PC-3 (cell line): ENCODE results near the gene CLN6. TPM values are rescaled to one million over a fixed set of nuclear protein-coding genes. Genes with fewer than 3 reads are reported as not detected.
A peak's percentile ranks its signal among the peaks of the same experiment; 100 is the strongest.

Experiments used
- ATAC-seq: fragments of 200-7000 bp; cut with Tn5 transposase; 2 replicates; pipeline ENCODE4 v1.9.1; 2020; ENCODE audit warnings: mild to moderate bottlenecking, moderate library complexity
- BruUV-seq: library from RNA; stranded (reverse); fragments of 400-500 nt; replicated peaks from 2 replicates; lab custom pipeline; 2021; lab: Mats Ljungman, UMichigan
- CTCF ChIA-PET: fragments of 300-600 bp; sonication (Branson Sonifier 250); formaldehyde crosslinking; loops from one replicate; lab custom pipeline; 2022; ENCODE audit warnings: antibody characterized with exemption; lab: Charles Lee
- POLR2A ChIA-PET: fragments of 300-600 bp; sonication (Branson Sonifier 250); formaldehyde crosslinking; loops from one replicate; lab custom pipeline; 2022; ENCODE audit warnings: antibody characterized with exemption; ENCODE audit not compliant: unreplicated experiment; lab: Charles Lee
- DNase-seq: peaks from one replicate; pipeline ENCODE4 v3.0.0-alpha.2; 2015
- H2AFZ ChIP-seq: fragments of 300-600 bp; sonication (generic); 2 replicates; pipeline ENCODE4 v1.6.0; 2016; ENCODE audit warnings: antibody characterized with exemption, low read length
- H3F3A ChIP-seq: fragments of 300-600 bp; sonication (generic); one replicate; pipeline ENCODE4 v1.6.0; 2017; ENCODE audit warnings: antibody characterized with exemption, low read length, control low read depth, mild to moderate bottlenecking; ENCODE audit not compliant: unreplicated experiment
- H3K27ac ChIP-seq: fragments of 300-600 bp; sonication (generic); 2 replicates; pipeline ENCODE4 v1.5.1; 2016; ENCODE audit warnings: mild to moderate bottlenecking, low read length
- H3K27me3 ChIP-seq: fragments of 300-600 bp; sonication (generic); 2 replicates; pipeline ENCODE4 v1.6.1; 2016; ENCODE audit warnings: low read length, mixed read lengths
- H3K36me3 ChIP-seq: fragments of 300-600 bp; sonication (generic); 2 replicates; pipeline ENCODE4 v1.6.1; 2016; ENCODE audit warnings: low read depth, mixed run types, low read length, mixed read lengths
- H3K4me1 ChIP-seq: fragments of 300-600 bp; sonication (generic); 2 replicates; pipeline ENCODE4 v1.5.1; 2016; ENCODE audit warnings: low read length; ENCODE audit not compliant: insufficient read depth
- H3K4me2 ChIP-seq: fragments of 300-600 bp; sonication (generic); 2 replicates; pipeline ENCODE4 v1.6.0; 2016; ENCODE audit warnings: low read length
- H3K4me3 ChIP-seq: fragments of 300-600 bp; sonication (generic); 2 replicates; pipeline ENCODE4 v1.5.1; 2016; ENCODE audit warnings: mild to moderate bottlenecking, low read length, mixed read lengths
- H3K79me2 ChIP-seq: fragments of 300-600 bp; sonication (generic); 2 replicates; pipeline ENCODE4 v1.6.1; 2017; ENCODE audit warnings: low read length, mixed read lengths
- H3K9ac ChIP-seq: fragments of 300-600 bp; sonication (generic); 2 replicates; pipeline ENCODE4 v1.6.0; 2016; ENCODE audit warnings: mild to moderate bottlenecking, low read length
- H3K9me2 ChIP-seq: fragments of 300-600 bp; sonication (generic); replicated peaks from 2 replicates; pipeline ENCODE4 v1.6.1; 2016; ENCODE audit warnings: mixed run types, low read length, mixed read lengths
- H3K9me3 ChIP-seq: fragments of 300-600 bp; sonication (generic); 2 replicates; pipeline ENCODE4 v1.6.1; 2016; ENCODE audit warnings: low read length, mixed read lengths
- H4K20me1 ChIP-seq: fragments of 300-600 bp; sonication (generic); 2 replicates; pipeline ENCODE4 v1.6.1; 2016; ENCODE audit warnings: low read length, mixed read lengths
- CTCF ChIP-seq: fragments of 300-600 bp; sonication (generic); conservative IDR thresholded peaks from 2 replicates; pipeline ENCODE4 v1.5.1; 2017; ENCODE audit warnings: antibody characterized with exemption, low read depth, mild to moderate bottlenecking, low read length
- EZH2 ChIP-seq: fragments of 300-600 bp; sonication (generic); IDR thresholded peaks from one replicate; pipeline ENCODE4 v1.6.1; 2017; ENCODE audit warnings: antibody characterized with exemption, mild to moderate bottlenecking, low read length; ENCODE audit not compliant: unreplicated experiment
- EZH2phosphoT487 ChIP-seq: fragments of 300-600 bp; sonication (generic); IDR thresholded peaks from 2 replicates; pipeline ENCODE4 v1.6.1; 2018; ENCODE audit warnings: mild to moderate bottlenecking, antibody characterized with exemption, low read length, borderline replicate concordance
- intact Hi-C: fragments of 100-400 bp; cut with micrococcal nuclease; formaldehyde crosslinking; loops from 2 replicates; pipeline ENCODE4 v1.9.0; 2023
- total RNA-seq: library from RNA; depleted of rRNA; stranded (reverse); fragments of >200 nt; gene quantifications from 2 replicates; pipeline ENCODE4 v1.2.3, GENCODE V29; 2014

The CLN6 gene
- total RNA-seq, 1 experiment from 2014 or later, result 33.4 TPM

- intact Hi-C loops, result no loop called here
- H3F3A ChIP-seq, result no peaks in the 10 kb centered on the region
- H3K9ac ChIP-seq, result no peak overlapping the region
- H3K9me2 ChIP-seq, result no peaks in the 10 kb centered on the region
- no peaks in the 10 kb centered on the region for H3K36me3 ChIP-seq
- H3K4me1 ChIP-seq, result no peaks in the 10 kb centered on the region
- H3K9me3 ChIP-seq, result no peaks in the 10 kb centered on the region
- BruUV-seq, result no TSS peak
- H3K27me3 ChIP-seq, result no peaks in the 10 kb centered on the region
- peaks cover 9% of the 10 kb centered on the region; the same call in 1 of the 2 replicates for H3K79me2 ChIP-seq
- peak; percentile 54; the same call in 1 of the 2 replicates for ATAC-seq
- ChIA-PET CTCF (no interaction called here), POLR2A (interaction anchor here (0.7 kb wide), 1 partner anchor 23 kb away, joined by 4 read pairs; no protein-coding TSS in a partner anchor)
- H4K20me1 ChIP-seq, result no peaks in the 10 kb centered on the region
- peak; percentile 78 for TF ChIP-seq CTCF
- no peak for TF ChIP-seq EZH2
- DNase-seq, result peak; percentile 38
- H2AFZ ChIP-seq, result no peak overlapping the region
- no peak overlapping the region for H3K4me2 ChIP-seq
- H3K27ac ChIP-seq, result no peak overlapping the region
- H3K4me3 ChIP-seq, result no peak overlapping the region
Observed at GRCh38 chr15:68210821-68211655, 18.5 kb downstream of the CLN6 start.

GRCh38 chr15:68210409-68210756 is 19.1 kb downstream of the CLN6 start:
- no peak overlapping the region for H3K4me2 ChIP-seq
- no peaks in the 10 kb centered on the region for H3F3A ChIP-seq
- CTCF ChIA-PET, result no interaction called here

More at GRCh38 chr15:68210409-68210756, 19.1 kb downstream of the CLN6 start:
- intact Hi-C loops, result no loop called here
- Histone ChIP-seq H3K36me3 (no peaks in the 10 kb centered on the region), H3K9ac (no peak overlapping the region), H3K27me3 (no peaks in the 10 kb centered on the region), H2AFZ (no peak overlapping the region), H3K9me2 (no peaks in the 10 kb centered on the region), H3K4me1 (no peaks in the 10 kb centered on the region), H3K4me3 (no peak overlapping the region), H4K20me1 (no peaks in the 10 kb centered on the region), H3K9me3 (no peaks in the 10 kb centered on the region), H3K27ac (no peak overlapping the region), H3K79me2 (peaks cover 3% of the 10 kb centered on the region; the same call in 1 of the 2 replicates)
- ATAC-seq (no peak), DNase-seq (no peak)
- BruUV-seq, result no TSS peak
- POLR2A ChIA-PET, result no interaction called here
- TF ChIP-seq CTCF (no peak), EZH2 (no peak), EZH2phosphoT487 (no peak)
